ENCODE measurements around the gene MTHFD1L.

- TF ChIP-seq EZH2 (IDR thresholded peaks at IDR 0.05; ENCODE audit: borderline replicate concordance, low read depth, low read length, severe bottlenecking): no peak
- TF ChIP-seq POLR2A (IDR thresholded peaks at IDR 0.05; ENCODE audit: low read depth, low read length): no peak
- no peak for TF ChIP-seq CTCF (IDR thresholded peaks at IDR 0.05; ENCODE audit: extremely low read depth in 1 of 2, insufficient read depth in 1 of 2, low read depth in 1 of 2, low read length in 2 of 2)
- no peak for TF ChIP-seq MAX (IDR thresholded peaks at IDR 0.05; ENCODE audit: insufficient read depth, insufficient read length)
Observed at GRCh38 chr6:150962436-150962835, 96.9 kb downstream of the MTHFD1L start.
